Subcutaneous preadipocyte (primary cell): ENCODE measurements around the gene UBP1. TPM values are rescaled to one million over a fixed set of nuclear protein-coding genes. Genes with fewer than 3 reads are reported as not detected.

Experiments
- small RNA-seq: library from RNA; depleted of rRNA; stranded (forward); fragments of <200 nt; gene quantifications from one replicate; pipeline ENCODE3, GENCODE V24; 2012
- total RNA-seq: library from RNA; depleted of rRNA; stranded (reverse); fragments of >200 nt; gene quantifications from 2 replicates; pipeline ENCODE4 v1.2.3, GENCODE V29; 2012

UBP1 gene
- total RNA-seq: 46.7 and 61.4 TPM in 2 replicates

GRCh38 chr3:33440328-33441224 lies at the start of gene UBP1:
UBP1 (minus strand) TSS chr3:33440405; CDS start chr3:33439848, 557 bp downstream.

Small RNAs within 50 kb of the gene (small RNA-seq; reads per million reads assigned to genes)
- not detected for gene RNU7-110P

Other genes starting within 250 kb of the UBP1 start
- 1.1 and 2.9 TPM in 2 replicates for gene SUSD5, start 221.6 kb downstream of the UBP1 start, total RNA-seq
- 6.6 and 8.0 TPM in 2 replicates for gene FBXL2, start 163.0 kb downstream of the UBP1 start, total RNA-seq